ENCODE measurements around the gene FNIP1. TPM values are rescaled to one million over a fixed set of nuclear protein-coding genes. Genes with fewer than 3 reads are reported as not detected.

FNIP1 gene
- total RNA-seq, 2 donors from 2014 or later = 52.9 to 54.7 TPM

GRCh38 chr5:131751506-131751905 is 45.3 kb downstream of the FNIP1 start:
- H3K27me3 ChIP-seq (replicated peaks; ENCODE audit: insufficient read depth) = no peaks in the 10 kb centered on the region
- DNase-seq (ENCODE audit: low spot score) (no peak), ATAC-seq (ENCODE audit: insufficient number of reproducible peaks, low FRiP score, low read depth) (no peak)
- H3K4me1 ChIP-seq (ENCODE audit: control insufficient read depth in 1 of 2, low read depth in 2 of 2) = peaks cover 4 to 24% of the 10 kb centered on the region in 2 donors
- no peaks in the 10 kb centered on the region for H3K36me3 ChIP-seq
- H3K9me3 ChIP-seq = no peaks in the 10 kb centered on the region
- H3K4me3 ChIP-seq = no peak overlapping the region
- H3K27ac ChIP-seq = no peak overlapping the region
- TF ChIP-seq, protein P1, sequence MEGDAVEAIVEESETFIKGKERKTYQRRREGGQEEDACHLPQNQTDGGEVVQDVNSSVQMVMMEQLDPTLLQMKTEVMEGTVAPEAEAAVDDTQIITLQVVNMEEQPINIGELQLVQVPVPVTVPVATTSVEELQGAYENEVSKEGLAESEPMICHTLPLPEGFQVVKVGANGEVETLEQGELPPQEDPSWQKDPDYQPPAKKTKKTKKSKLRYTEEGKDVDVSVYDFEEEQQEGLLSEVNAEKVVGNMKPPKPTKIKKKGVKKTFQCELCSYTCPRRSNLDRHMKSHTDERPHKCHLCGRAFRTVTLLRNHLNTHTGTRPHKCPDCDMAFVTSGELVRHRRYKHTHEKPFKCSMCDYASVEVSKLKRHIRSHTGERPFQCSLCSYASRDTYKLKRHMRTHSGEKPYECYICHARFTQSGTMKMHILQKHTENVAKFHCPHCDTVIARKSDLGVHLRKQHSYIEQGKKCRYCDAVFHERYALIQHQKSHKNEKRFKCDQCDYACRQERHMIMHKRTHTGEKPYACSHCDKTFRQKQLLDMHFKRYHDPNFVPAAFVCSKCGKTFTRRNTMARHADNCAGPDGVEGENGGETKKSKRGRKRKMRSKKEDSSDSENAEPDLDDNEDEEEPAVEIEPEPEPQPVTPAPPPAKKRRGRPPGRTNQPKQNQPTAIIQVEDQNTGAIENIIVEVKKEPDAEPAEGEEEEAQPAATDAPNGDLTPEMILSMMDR (IDR thresholded peaks at IDR 0.05) = no peak

DNA sequence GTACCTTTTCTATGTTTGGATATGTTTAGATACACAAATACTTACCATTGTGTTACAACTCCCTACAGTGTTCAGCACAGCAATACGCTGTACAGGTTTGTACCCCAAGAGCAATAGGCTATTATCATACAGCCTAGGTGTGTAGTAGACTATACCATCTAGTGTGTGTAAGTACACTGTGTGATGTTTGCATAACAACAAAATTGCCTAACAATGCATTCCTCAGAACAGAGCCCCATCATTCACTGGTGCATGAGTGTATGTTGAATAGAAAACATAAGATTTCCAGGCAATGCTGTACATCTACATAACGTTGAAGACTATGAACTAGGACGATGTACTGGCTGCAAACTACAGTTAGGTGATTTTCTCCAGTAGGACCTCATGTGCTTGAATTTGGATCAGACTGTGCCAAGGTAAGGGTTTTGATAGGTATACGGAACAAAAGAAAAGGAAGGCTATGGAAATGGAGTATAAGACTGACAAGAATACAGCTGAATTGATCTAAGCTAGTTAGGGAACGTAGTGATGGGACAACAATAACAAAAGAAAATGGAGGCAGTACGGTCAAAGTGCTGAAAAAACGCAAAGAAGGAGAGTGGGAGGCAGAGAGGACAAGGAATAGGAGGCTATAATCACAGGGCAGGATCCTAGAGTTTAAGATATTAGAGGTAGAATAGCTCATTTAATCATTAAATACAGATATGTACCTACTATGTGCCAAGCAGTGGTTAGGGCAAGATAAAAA is 46.9 kb downstream of the FNIP1 start:
- no peaks in the 10 kb centered on the region for H3K9me3 ChIP-seq
- H3K4me1 ChIP-seq (ENCODE audit: control insufficient read depth in 1 of 2, low read depth in 2 of 2) = peaks cover under 1 to 23% of the 10 kb centered on the region in 2 donors
- H3K27ac ChIP-seq = no peak overlapping the region
- no peaks in the 10 kb centered on the region for H3K27me3 ChIP-seq (replicated peaks; ENCODE audit: insufficient read depth)
- ATAC-seq (ENCODE audit: insufficient number of reproducible peaks, low FRiP score, low read depth) (no peak), DNase-seq (ENCODE audit: low spot score) (no peak)
- H3K4me3 ChIP-seq = no peak overlapping the region
- TF ChIP-seq, protein P1 (IDR thresholded peaks at IDR 0.05) = no peak
- H3K36me3 ChIP-seq = no peaks in the 10 kb centered on the region

- no peak for DNase-seq (ENCODE audit: low spot score)
- H3K27me3 ChIP-seq (replicated peaks; ENCODE audit: insufficient read depth) = no peaks in the 10 kb centered on the region
- peaks cover 0 to 23% of the 10 kb centered on the region in 2 donors for H3K4me1 ChIP-seq (ENCODE audit: control insufficient read depth in 1 of 2, low read depth in 2 of 2)
- TF ChIP-seq, protein P1 (IDR thresholded peaks at IDR 0.05) = no peak
- H3K4me3 ChIP-seq = no peak overlapping the region
- H3K9me3 ChIP-seq = no peaks in the 10 kb centered on the region
- H3K27ac ChIP-seq = no peak overlapping the region
- no peak for ATAC-seq (ENCODE audit: insufficient number of reproducible peaks, low FRiP score, low read depth)
- no peaks in the 10 kb centered on the region for H3K36me3 ChIP-seq
Observed at GRCh38 chr5:131749138-131749537, 47.7 kb downstream of the FNIP1 start.

GRCh38 chr5:131747180-131748105 is 49.4 kb downstream of the FNIP1 start:
- H3K4me1 ChIP-seq (ENCODE audit: control insufficient read depth in 1 of 2, low read depth in 2 of 2) = peaks cover 0 to 16% of the 10 kb centered on the region in 2 donors
- DNase-seq (ENCODE audit: low spot score) (no peak), ATAC-seq (ENCODE audit: insufficient number of reproducible peaks, low FRiP score, low read depth) (no peak)
- TF ChIP-seq, protein P1 (IDR thresholded peaks at IDR 0.05) = no peak
- H3K36me3 ChIP-seq = peaks cover 11% of the 10 kb centered on the region
- no peaks in the 10 kb centered on the region for H3K27me3 ChIP-seq (replicated peaks; ENCODE audit: insufficient read depth)
- no peak overlapping the region for H3K4me3 ChIP-seq
- no peak overlapping the region for H3K27ac ChIP-seq
- H3K9me3 ChIP-seq = no peaks in the 10 kb centered on the region

DNA sequence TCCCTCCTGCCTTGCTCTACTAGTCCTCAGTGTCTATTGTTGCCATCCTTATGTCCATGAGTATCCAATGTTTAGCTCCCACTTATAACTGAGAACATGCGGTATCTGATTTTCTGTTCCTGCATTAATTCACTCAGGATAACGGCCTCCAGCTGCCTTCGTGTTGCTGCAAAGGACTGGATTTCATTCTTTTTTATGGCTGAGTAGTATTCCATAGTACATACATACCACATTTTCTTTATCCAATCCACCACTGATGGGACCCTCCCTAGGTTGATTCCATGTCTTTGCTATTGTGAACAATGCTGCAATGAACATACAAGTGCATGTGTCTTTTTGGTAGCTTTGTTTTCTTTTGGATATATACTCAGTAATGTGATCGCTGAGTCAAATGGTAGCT is 50.4 kb downstream of the FNIP1 start:
- DNase-seq (ENCODE audit: low spot score) (no peak), ATAC-seq (ENCODE audit: insufficient number of reproducible peaks, low FRiP score, low read depth) (no peak)
- peaks cover 17% of the 10 kb centered on the region for H3K36me3 ChIP-seq
- no peak overlapping the region for H3K4me3 ChIP-seq
- TF ChIP-seq, protein P1 (IDR thresholded peaks at IDR 0.05) = no peak
- H3K27ac ChIP-seq = no peak overlapping the region
- no peaks in the 10 kb centered on the region for H3K27me3 ChIP-seq (replicated peaks; ENCODE audit: insufficient read depth)
- H3K9me3 ChIP-seq = no peaks in the 10 kb centered on the region
- peaks cover 0 to 13% of the 10 kb centered on the region in 2 donors for H3K4me1 ChIP-seq (ENCODE audit: control insufficient read depth in 1 of 2, low read depth in 2 of 2)
